Smooth muscle cell (in vitro differentiated cells): Measurements from ENCODE around the gene DCAF4L1. TPM values are rescaled to one million over a fixed set of nuclear protein-coding genes. Genes with fewer than 3 reads are reported as not detected.

Source experiments
- DNase-seq: peaks from one replicate; lab custom pipeline; 2025; ENCODE audit not compliant: unreplicated experiment; lab: John Stamatoyannopoulos, UW
- H2AFZ ChIP-seq: fragments of 200-600 bp; sonication (generic); 2 replicates; pipeline ENCODE4 v1.6.0; 2016; ENCODE audit warnings: antibody characterized with exemption, low read depth, mild to moderate bottlenecking
- H3F3A ChIP-seq: fragments of 200-600 bp; sonication (generic); 2 replicates; pipeline ENCODE4 v1.6.0; 2017; ENCODE audit warnings: antibody characterized with exemption, low read depth
- H3K27ac ChIP-seq: fragments of 200-600 bp; sonication (generic); 2 replicates; pipeline ENCODE4 v1.5.1; 2016; ENCODE audit warnings: low read depth, mild to moderate bottlenecking
- H3K27me3 ChIP-seq: fragments of 200-600 bp; sonication (generic); 2 replicates; pipeline ENCODE4 v1.6.1; 2016; ENCODE audit warnings: low read depth, mild to moderate bottlenecking
- H3K36me3 ChIP-seq: fragments of 200-600 bp; sonication (generic); 2 replicates; pipeline ENCODE4 v1.5.1; 2016; ENCODE audit warnings: low read depth
- H3K4me1 ChIP-seq: fragments of 200-600 bp; sonication (generic); 2 replicates; pipeline ENCODE4 v1.5.1; 2016; ENCODE audit warnings: low read depth
- H3K4me2 ChIP-seq: fragments of 200-600 bp; sonication (generic); 2 replicates; pipeline ENCODE4 v1.6.0; 2016; ENCODE audit warnings: mild to moderate bottlenecking
- H3K4me3 ChIP-seq: fragments of 200-600 bp; sonication (generic); 2 replicates; pipeline ENCODE4 v1.5.1; 2016; ENCODE audit warnings: mild to moderate bottlenecking
- H3K79me2 ChIP-seq: fragments of 200-600 bp; sonication (generic); 2 replicates; pipeline ENCODE4 v1.6.0; 2016; ENCODE audit warnings: low read depth, mild to moderate bottlenecking
- H3K9ac ChIP-seq: fragments of 200-600 bp; sonication (generic); 2 replicates; pipeline ENCODE4 v1.6.0; 2016; ENCODE audit warnings: low read depth
- H3K9me3 ChIP-seq: fragments of 200-600 bp; sonication (generic); replicated peaks from 2 replicates; pipeline ENCODE4 v1.5.1; 2016; ENCODE audit warnings: low read depth
- H4K20me1 ChIP-seq: fragments of 200-600 bp; sonication (generic); 2 replicates; pipeline ENCODE4 v1.6.0; 2016; ENCODE audit warnings: low read depth
- CTCF ChIP-seq: fragments of 200-600 bp; sonication (generic); IDR thresholded peaks from 2 replicates; pipeline ENCODE4 v1.5.1; 2017; ENCODE audit warnings: borderline replicate concordance, mild to moderate bottlenecking, antibody characterized with exemption; ENCODE audit not compliant: insufficient read depth, poor library complexity, severe bottlenecking
- WGBS: methylation state at CpG from one replicate; pipeline ENCODE4 v1.1.7; 2016; ENCODE audit warnings: low lambda C conversion rate; 5-methylcytosine and 5-hydroxymethylcytosine counted together
- polyA plus RNA-seq: library from polyadenylated mRNA; unstranded; fragments of >200 nt; fragmentation: Nextera tagmentation; extraction: Ambion mirVana; gene quantifications from 2 replicates; pipeline ENCODE4 v1.2.1, GENCODE V29; 2016
- total RNA-seq: library from RNA; depleted of rRNA; stranded (reverse); fragments of >200 nt; gene quantifications from 2 replicates; pipeline ENCODE4 v1.2.3, GENCODE V29; 2014

The DCAF4L1 gene
- total and polyA plus RNA-seq, 2 experiments from 2014 or later = 0.11 to 0.31 TPM

GRCh38 chr4:41934901-41935651 lies 46.5 kb upstream of the DCAF4L1 start, which contains the start of gene TMEM33:
Gene TMEM33 (plus strand): TSS chr4:41935429. CDS start chr4:41935485, 56 bp downstream.
- Histone ChIP-seq H3K9ac (peak within 1 kb of the TSS; percentile 84), H3K4me3 (peak within 1 kb of the TSS; percentile 90), H3K79me2 (peaks cover 47% of the 10 kb centered on the region), H3K36me3 (no peaks in the 10 kb centered on the region), H4K20me1 (peaks cover 40% of the 10 kb centered on the region), H2AFZ (peak within 1 kb of the TSS; percentile 97), H3K27me3 (peaks cover 20% of the 10 kb centered on the region), H3F3A (no peaks in the 10 kb centered on the region), H3K27ac (peak within 1 kb of the TSS; percentile 82), H3K4me1 (peaks cover 19% of the 10 kb centered on the region), H3K9me3 (no peaks in the 10 kb centered on the region), H3K4me2 (peak within 1 kb of the TSS; percentile 91)
- TF ChIP-seq CTCF = no peak
- WGBS = 3% methylated on average over 48 of the region's 49 CpGs
- DNase-seq = peak; percentile 65

GRCh38 chr4:41935652-41936021 lies 45.9 kb upstream of the DCAF4L1 start:
- Histone ChIP-seq H2AFZ (peak overlapping the region; percentile 97), H3K4me2 (peak overlapping the region; percentile 91), H4K20me1 (peaks cover 45% of the 10 kb centered on the region), H3K36me3 (no peaks in the 10 kb centered on the region), H3K9me3 (no peaks in the 10 kb centered on the region), H3K79me2 (peaks cover 51% of the 10 kb centered on the region), H3K4me1 (peaks cover 19% of the 10 kb centered on the region), H3K27me3 (peaks cover 20% of the 10 kb centered on the region), H3F3A (no peaks in the 10 kb centered on the region), H3K4me3 (peak overlapping the region; percentile 90), H3K9ac (peak overlapping the region; percentile 84), H3K27ac (peak overlapping the region; percentile 82)
- no peak for TF ChIP-seq CTCF
- 4% methylated on average over 12 of the region's 12 CpGs for WGBS
- no peak for DNase-seq

GRCh38 chr4:41939016-41939626 lies 42.4 kb upstream of the DCAF4L1 start:
- no peak for TF ChIP-seq CTCF
- no peak for DNase-seq
- no peaks in the 10 kb centered on the region for H3K9me3 ChIP-seq
- H2AFZ ChIP-seq = no peak overlapping the region
- H3K27ac ChIP-seq = peak overlapping the region; percentile 70
- peaks cover 70% of the 10 kb centered on the region for H3K79me2 ChIP-seq
- 77% methylated on average over 3 of the region's 3 CpGs for WGBS
- H3K9ac ChIP-seq = no peak overlapping the region
- peaks cover 19% of the 10 kb centered on the region for H3K4me1 ChIP-seq
- H3K4me2 ChIP-seq = no peak overlapping the region
- peaks cover 65% of the 10 kb centered on the region for H4K20me1 ChIP-seq
- H3K36me3 ChIP-seq = no peaks in the 10 kb centered on the region
- no peaks in the 10 kb centered on the region for H3F3A ChIP-seq
- no peak overlapping the region for H3K4me3 ChIP-seq
- H3K27me3 ChIP-seq = no peaks in the 10 kb centered on the region
